Stimulated activated CD8-positive, alpha-beta memory T cell treated with anti-CD3 and anti-CD28 coated beads, Interleukin-15, amount 100 ng/mL, for 24 hours (primary cell): ENCODE results near the gene EPHB3.

ENCODE experiments used
- DNase-seq: peaks from one replicate; pipeline ENCODE4 v3.0.0-alpha.2; 2020; ENCODE audit warnings: low read depth

EPHB3 gene

GRCh38 chr3:184581331-184581855 lies 19.8 kb downstream of the EPHB3 start:
- no peak for DNase-seq

- no peak for DNase-seq
Measured at GRCh38 chr3:184582646-184583577, 21.3 kb downstream of the EPHB3 start.

- DNase-seq = no peak
Measured at GRCh38 chr3:184583578-184584451, 22.2 kb downstream of the EPHB3 start.

GRCh38 chr3:184584464-184584891 lies 22.9 kb downstream of the EPHB3 start:
- DNase-seq = no peak

GRCh38 chr3:184585545-184585944 lies 24.0 kb downstream of the EPHB3 start:
- DNase-seq = no peak

GRCh38 chr3:184586851-184587250 lies 25.3 kb downstream of the EPHB3 start:
- DNase-seq = no peak

- no peak for DNase-seq
Measured at GRCh38 chr3:184588776-184589175, 27.2 kb downstream of the EPHB3 start.

GRCh38 chr3:184590795-184591194 lies 29.2 kb downstream of the EPHB3 start:
- no peak for DNase-seq

- no peak for DNase-seq
Measured at GRCh38 chr3:184591789-184592188, 30.2 kb downstream of the EPHB3 start.

- DNase-seq = no peak
Measured at GRCh38 chr3:184592371-184593219, 31.0 kb downstream of the EPHB3 start.

GRCh38 chr3:184593220-184593927 lies 31.8 kb downstream of the EPHB3 start:
- DNase-seq = no peak

GRCh38 chr3:184593928-184594303 lies 32.3 kb downstream of the EPHB3 start:
- DNase-seq = no peak

GRCh38 chr3:184594371-184595001 lies 32.9 kb downstream of the EPHB3 start:
- no peak for DNase-seq

GRCh38 chr3:184595726-184596125 lies 34.1 kb downstream of the EPHB3 start:
- no peak for DNase-seq

GRCh38 chr3:184596233-184596632 lies 34.6 kb downstream of the EPHB3 start:
- DNase-seq = no peak

GRCh38 chr3:184596886-184597575 lies 35.4 kb downstream of the EPHB3 start:
- DNase-seq = no peak

- DNase-seq = no peak
Measured at GRCh38 chr3:184597829-184598573, 36.4 kb downstream of the EPHB3 start.

GRCh38 chr3:184598574-184598927 lies 37.0 kb downstream of the EPHB3 start:
- no peak for DNase-seq

- no peak for DNase-seq
Measured at GRCh38 chr3:184599143-184599542, 37.6 kb downstream of the EPHB3 start.
